Ishikawa (cell line): Measurements from ENCODE around the gene CCDC34.

Experiments used
- CEBPB ChIP-seq: IDR thresholded peaks from 2 replicates; pipeline ENCODE4 v1.6.1; 2012
- CREB1 ChIP-seq: IDR thresholded peaks from 2 replicates; pipeline ENCODE4 v1.6.1; 2012; ENCODE audit warnings: low read depth
- EGR1 ChIP-seq: IDR thresholded peaks from 2 replicates; pipeline ENCODE4 v1.6.1; 2012
- EP300 ChIP-seq: IDR thresholded peaks from 2 replicates; pipeline ENCODE4 v1.6.1; 2012; ENCODE audit warnings: borderline replicate concordance
- FOXM1 ChIP-seq: IDR thresholded peaks from 2 replicates; pipeline ENCODE4 v1.6.1; 2012; ENCODE audit warnings: low read depth, borderline replicate concordance
- NFIC ChIP-seq: IDR thresholded peaks from 2 replicates; pipeline ENCODE4 v1.6.1; 2012
- RAD21 ChIP-seq: IDR thresholded peaks from 2 replicates; pipeline ENCODE4 v1.6.1; 2012; ENCODE audit warnings: low read depth
- TCF12 ChIP-seq: IDR thresholded peaks from 2 replicates; pipeline ENCODE4 v1.6.1; 2012; ENCODE audit warnings: low read depth
- TEAD4 ChIP-seq: IDR thresholded peaks from 2 replicates; pipeline ENCODE4 v1.6.1; 2012
- YY1 ChIP-seq: IDR thresholded peaks from 2 replicates; pipeline ENCODE4 v1.6.1; 2012; ENCODE audit warnings: low read depth
- ZBTB7A ChIP-seq: IDR thresholded peaks from 2 replicates; pipeline ENCODE4 v1.6.1; 2012; ENCODE audit warnings: low read depth
- TF ChIP-seq, protein P1 (sequence below): IDR thresholded peaks from 2 replicates; pipeline ENCODE4 v1.6.1; 2012
- TF ChIP-seq, protein P2 (sequence below): IDR thresholded peaks from 2 replicates; pipeline ENCODE4 v1.6.1; 2012
- TF ChIP-seq, protein P3 (sequence below): IDR thresholded peaks from 2 replicates; pipeline ENCODE4 v1.6.1; 2012; ENCODE audit warnings: low read depth, mild to moderate bottlenecking

GRCh38 chr11:27380771-27381170 lies 17.8 kb upstream of the CCDC34 start:
- no peak for TF ChIP-seq CEBPB
- TF ChIP-seq CREB1 = no peak
- TF ChIP-seq, protein P1, sequence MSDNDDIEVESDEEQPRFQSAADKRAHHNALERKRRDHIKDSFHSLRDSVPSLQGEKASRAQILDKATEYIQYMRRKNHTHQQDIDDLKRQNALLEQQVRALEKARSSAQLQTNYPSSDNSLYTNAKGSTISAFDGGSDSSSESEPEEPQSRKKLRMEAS = no peak
- TF ChIP-seq, protein P2, sequence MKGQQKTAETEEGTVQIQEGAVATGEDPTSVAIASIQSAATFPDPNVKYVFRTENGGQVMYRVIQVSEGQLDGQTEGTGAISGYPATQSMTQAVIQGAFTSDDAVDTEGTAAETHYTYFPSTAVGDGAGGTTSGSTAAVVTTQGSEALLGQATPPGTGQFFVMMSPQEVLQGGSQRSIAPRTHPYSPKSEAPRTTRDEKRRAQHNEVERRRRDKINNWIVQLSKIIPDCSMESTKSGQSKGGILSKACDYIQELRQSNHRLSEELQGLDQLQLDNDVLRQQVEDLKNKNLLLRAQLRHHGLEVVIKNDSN = no peak
- no peak for TF ChIP-seq FOXM1
- TF ChIP-seq EP300 = no peak
- TF ChIP-seq, protein P3, sequence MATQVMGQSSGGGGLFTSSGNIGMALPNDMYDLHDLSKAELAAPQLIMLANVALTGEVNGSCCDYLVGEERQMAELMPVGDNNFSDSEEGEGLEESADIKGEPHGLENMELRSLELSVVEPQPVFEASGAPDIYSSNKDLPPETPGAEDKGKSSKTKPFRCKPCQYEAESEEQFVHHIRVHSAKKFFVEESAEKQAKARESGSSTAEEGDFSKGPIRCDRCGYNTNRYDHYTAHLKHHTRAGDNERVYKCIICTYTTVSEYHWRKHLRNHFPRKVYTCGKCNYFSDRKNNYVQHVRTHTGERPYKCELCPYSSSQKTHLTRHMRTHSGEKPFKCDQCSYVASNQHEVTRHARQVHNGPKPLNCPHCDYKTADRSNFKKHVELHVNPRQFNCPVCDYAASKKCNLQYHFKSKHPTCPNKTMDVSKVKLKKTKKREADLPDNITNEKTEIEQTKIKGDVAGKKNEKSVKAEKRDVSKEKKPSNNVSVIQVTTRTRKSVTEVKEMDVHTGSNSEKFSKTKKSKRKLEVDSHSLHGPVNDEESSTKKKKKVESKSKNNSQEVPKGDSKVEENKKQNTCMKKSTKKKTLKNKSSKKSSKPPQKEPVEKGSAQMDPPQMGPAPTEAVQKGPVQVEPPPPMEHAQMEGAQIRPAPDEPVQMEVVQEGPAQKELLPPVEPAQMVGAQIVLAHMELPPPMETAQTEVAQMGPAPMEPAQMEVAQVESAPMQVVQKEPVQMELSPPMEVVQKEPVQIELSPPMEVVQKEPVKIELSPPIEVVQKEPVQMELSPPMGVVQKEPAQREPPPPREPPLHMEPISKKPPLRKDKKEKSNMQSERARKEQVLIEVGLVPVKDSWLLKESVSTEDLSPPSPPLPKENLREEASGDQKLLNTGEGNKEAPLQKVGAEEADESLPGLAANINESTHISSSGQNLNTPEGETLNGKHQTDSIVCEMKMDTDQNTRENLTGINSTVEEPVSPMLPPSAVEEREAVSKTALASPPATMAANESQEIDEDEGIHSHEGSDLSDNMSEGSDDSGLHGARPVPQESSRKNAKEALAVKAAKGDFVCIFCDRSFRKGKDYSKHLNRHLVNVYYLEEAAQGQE = no peak
- TF ChIP-seq TCF12 = no peak
- TF ChIP-seq TEAD4 = no peak
- no peak for TF ChIP-seq YY1
- no peak for TF ChIP-seq ZBTB7A
- no peak for TF ChIP-seq NFIC
- no peak for TF ChIP-seq EGR1
- no peak for TF ChIP-seq RAD21
